Urinary bladder (tissue), 4 donors: ENCODE measurements around the gene VASH2. TPM values are rescaled to one million over a fixed set of nuclear protein-coding genes. Genes with fewer than 3 reads are reported as not detected.

Experiments
- DNase-seq: peaks from one replicate; pipeline ENCODE4 v3.0.0-alpha.2; 2015; ENCODE audit errors: extremely low spot score
- H3K27ac ChIP-seq: one replicate; pipeline ENCODE4 v1.5.1; 2013; ENCODE audit warnings: low read depth, mild to moderate bottlenecking, moderate library complexity
- H3K36me3 ChIP-seq: one replicate; pipeline ENCODE4 v1.6.1; 2013; ENCODE audit warnings: mild to moderate bottlenecking, moderate library complexity; ENCODE audit not compliant: insufficient read depth
- H3K4me1 ChIP-seq: one replicate; pipeline ENCODE4 v1.6.1; 2013; ENCODE audit warnings: mild to moderate bottlenecking, moderate library complexity; ENCODE audit not compliant: insufficient read depth
- H3K4me3 ChIP-seq: one replicate; pipeline ENCODE4 v1.5.1; 2013; ENCODE audit warnings: low read depth, low read length
- WGBS: extraction: QIAGEN DNeasy Blood & Tissue Kit; methylation state at CpG from one replicate; pipeline ENCODE4 v1.1.7; 2013; 5-methylcytosine and 5-hydroxymethylcytosine counted together
- polyA plus RNA-seq: library from polyadenylated mRNA; stranded (reverse); fragments of 200-250 nt; gene quantifications from one replicate; pipeline ENCODE4 v1.2.3, GENCODE V29; 2013
- total RNA-seq: library from RNA; depleted of rRNA; stranded (reverse); fragments of >200 nt; gene quantifications from one replicate; pipeline ENCODE4 v1.2.3, GENCODE V29; 2014
- donor health status: healthy with polysubstance abuse.
- donor health status: healthy.

The VASH2 gene
- total and polyA plus RNA-seq, 2 donors, result 1.9 to 19.7 TPM

GRCh38 chr1:212917134-212917485 lies 33.2 kb upstream of the VASH2 start:
- WGBS, result 82% methylated on average over 9 of the region's 9 CpGs
- DNase-seq, result no peak
- H3K36me3 ChIP-seq, result no peaks in the 10 kb centered on the region
- no peaks in the 10 kb centered on the region for H3K4me1 ChIP-seq
- no peak overlapping the region for H3K27ac ChIP-seq
- H3K4me3 ChIP-seq, result no peak overlapping the region

GRCh38 chr1:212917858-212918257 lies 32.5 kb upstream of the VASH2 start:
- no peaks in the 10 kb centered on the region for H3K4me1 ChIP-seq
- WGBS, result 79% methylated on average over 5 of the region's 5 CpGs
- no peak for DNase-seq
- H3K27ac ChIP-seq, result no peak overlapping the region
- H3K36me3 ChIP-seq, result no peaks in the 10 kb centered on the region
- no peak overlapping the region for H3K4me3 ChIP-seq

- Histone ChIP-seq H3K4me1 (no peaks in the 10 kb centered on the region), H3K4me3 (no peak overlapping the region), H3K27ac (no peak overlapping the region), H3K36me3 (no peaks in the 10 kb centered on the region)
- DNase-seq, result no peak
- 89% methylated on average over 2 of the region's 2 CpGs for WGBS
Observed at GRCh38 chr1:212918824-212919223, 31.5 kb upstream of the VASH2 start.

GRCh38 chr1:212920246-212920645 lies 30.1 kb upstream of the VASH2 start:
- Histone ChIP-seq H3K4me1 (no peaks in the 10 kb centered on the region), H3K27ac (no peak overlapping the region), H3K4me3 (no peak overlapping the region), H3K36me3 (no peaks in the 10 kb centered on the region)
- WGBS, result 83% methylated on average over 7 of the region's 7 CpGs
- DNase-seq, result no peak

GRCh38 chr1:212920896-212921295 lies 29.4 kb upstream of the VASH2 start:
- no peak for DNase-seq
- H3K4me3 ChIP-seq, result no peak overlapping the region
- H3K27ac ChIP-seq, result no peak overlapping the region
- no peaks in the 10 kb centered on the region for H3K36me3 ChIP-seq
- no peaks in the 10 kb centered on the region for H3K4me1 ChIP-seq
- WGBS, result 79% methylated on average over 6 of the region's 6 CpGs

- Histone ChIP-seq H3K27ac (no peak overlapping the region), H3K4me3 (no peak overlapping the region), H3K4me1 (no peaks in the 10 kb centered on the region), H3K36me3 (no peaks in the 10 kb centered on the region)
- DNase-seq, result no peak
- 87% methylated on average over 5 of the region's 5 CpGs for WGBS
Observed at GRCh38 chr1:212922016-212922415, 28.3 kb upstream of the VASH2 start.

- H3K36me3 ChIP-seq, result no peaks in the 10 kb centered on the region
- no peaks in the 10 kb centered on the region for H3K4me1 ChIP-seq
- no peak overlapping the region for H3K4me3 ChIP-seq
- no peak for DNase-seq
- no peak overlapping the region for H3K27ac ChIP-seq
- 92% methylated on average over 6 of the region's 6 CpGs for WGBS
Observed at GRCh38 chr1:212926372-212926771, 24.0 kb upstream of the VASH2 start.

- H3K4me3 ChIP-seq, result no peak overlapping the region
- WGBS, result 34% methylated on average over 10 of the region's 10 CpGs
- no peaks in the 10 kb centered on the region for H3K4me1 ChIP-seq
- H3K27ac ChIP-seq, result no peak overlapping the region
- no peak for DNase-seq
- no peaks in the 10 kb centered on the region for H3K36me3 ChIP-seq
Observed at GRCh38 chr1:212928323-212929291, 21.7 kb upstream of the VASH2 start.

- DNase-seq, result no peak
- Histone ChIP-seq H3K27ac (no peak overlapping the region), H3K36me3 (no peaks in the 10 kb centered on the region), H3K4me1 (no peaks in the 10 kb centered on the region), H3K4me3 (no peak overlapping the region)
- 83% methylated on average over 10 of the region's 10 CpGs for WGBS
Observed at GRCh38 chr1:212930986-212931678, 19.2 kb upstream of the VASH2 start.

GRCh38 chr1:212933815-212934471 lies 16.4 kb upstream of the VASH2 start:
- Histone ChIP-seq H3K27ac (no peak overlapping the region), H3K4me1 (no peaks in the 10 kb centered on the region), H3K36me3 (no peaks in the 10 kb centered on the region), H3K4me3 (no peak overlapping the region)
- WGBS, result 89% methylated on average over 1 of the region's 1 CpG
- DNase-seq, result no peak

GRCh38 chr1:212935387-212935981 lies 14.9 kb upstream of the VASH2 start:
- 93% methylated on average over 7 of the region's 7 CpGs for WGBS
- Histone ChIP-seq H3K27ac (no peak overlapping the region), H3K4me1 (no peaks in the 10 kb centered on the region), H3K36me3 (no peaks in the 10 kb centered on the region), H3K4me3 (no peak overlapping the region)
- no peak for DNase-seq

GRCh38 chr1:212937034-212937433 lies 13.3 kb upstream of the VASH2 start:
- no peak for DNase-seq
- Histone ChIP-seq H3K36me3 (no peaks in the 10 kb centered on the region), H3K27ac (no peak overlapping the region), H3K4me3 (no peak overlapping the region), H3K4me1 (no peaks in the 10 kb centered on the region)
- 97% methylated on average over 3 of the region's 3 CpGs for WGBS

GRCh38 chr1:212938846-212939245 lies 11.5 kb upstream of the VASH2 start:
- H3K4me3 ChIP-seq, result no peak overlapping the region
- WGBS, result 94% methylated on average over 6 of the region's 6 CpGs
- DNase-seq, result no peak
- H3K36me3 ChIP-seq, result no peaks in the 10 kb centered on the region
- no peak overlapping the region for H3K27ac ChIP-seq
- H3K4me1 ChIP-seq, result no peaks in the 10 kb centered on the region
